VCaP (cell line): Measurements from ENCODE around the gene CD72.
A peak's percentile ranks its signal among the peaks of the same experiment; 100 is the strongest.
"Not testable (repeated sequence)": the region's sequence is repeated elsewhere in the genome, so short reads cannot be mapped to it uniquely, and the experiment has no call there.

ENCODE experiments used
- H3K27ac ChIP-seq: fragments of 450-650 bp; 2 replicates; pipeline ENCODE4 v1.5.1; 2017
- TF ChIP-seq, protein P1 (sequence below): fragments of 450-650 bp; conservative IDR thresholded peaks from 2 replicates; pipeline ENCODE4 v1.5.1; 2017; ENCODE audit warnings: mild to moderate bottlenecking, moderate library complexity

CD72 gene

GRCh38 chr9:35603986-35604577 is 14.1 kb downstream of the CD72 start:
- peak overlapping the region; percentile 92 for H3K27ac ChIP-seq
- TF ChIP-seq, protein P1, sequence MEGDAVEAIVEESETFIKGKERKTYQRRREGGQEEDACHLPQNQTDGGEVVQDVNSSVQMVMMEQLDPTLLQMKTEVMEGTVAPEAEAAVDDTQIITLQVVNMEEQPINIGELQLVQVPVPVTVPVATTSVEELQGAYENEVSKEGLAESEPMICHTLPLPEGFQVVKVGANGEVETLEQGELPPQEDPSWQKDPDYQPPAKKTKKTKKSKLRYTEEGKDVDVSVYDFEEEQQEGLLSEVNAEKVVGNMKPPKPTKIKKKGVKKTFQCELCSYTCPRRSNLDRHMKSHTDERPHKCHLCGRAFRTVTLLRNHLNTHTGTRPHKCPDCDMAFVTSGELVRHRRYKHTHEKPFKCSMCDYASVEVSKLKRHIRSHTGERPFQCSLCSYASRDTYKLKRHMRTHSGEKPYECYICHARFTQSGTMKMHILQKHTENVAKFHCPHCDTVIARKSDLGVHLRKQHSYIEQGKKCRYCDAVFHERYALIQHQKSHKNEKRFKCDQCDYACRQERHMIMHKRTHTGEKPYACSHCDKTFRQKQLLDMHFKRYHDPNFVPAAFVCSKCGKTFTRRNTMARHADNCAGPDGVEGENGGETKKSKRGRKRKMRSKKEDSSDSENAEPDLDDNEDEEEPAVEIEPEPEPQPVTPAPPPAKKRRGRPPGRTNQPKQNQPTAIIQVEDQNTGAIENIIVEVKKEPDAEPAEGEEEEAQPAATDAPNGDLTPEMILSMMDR: peak; percentile 99

DNA sequence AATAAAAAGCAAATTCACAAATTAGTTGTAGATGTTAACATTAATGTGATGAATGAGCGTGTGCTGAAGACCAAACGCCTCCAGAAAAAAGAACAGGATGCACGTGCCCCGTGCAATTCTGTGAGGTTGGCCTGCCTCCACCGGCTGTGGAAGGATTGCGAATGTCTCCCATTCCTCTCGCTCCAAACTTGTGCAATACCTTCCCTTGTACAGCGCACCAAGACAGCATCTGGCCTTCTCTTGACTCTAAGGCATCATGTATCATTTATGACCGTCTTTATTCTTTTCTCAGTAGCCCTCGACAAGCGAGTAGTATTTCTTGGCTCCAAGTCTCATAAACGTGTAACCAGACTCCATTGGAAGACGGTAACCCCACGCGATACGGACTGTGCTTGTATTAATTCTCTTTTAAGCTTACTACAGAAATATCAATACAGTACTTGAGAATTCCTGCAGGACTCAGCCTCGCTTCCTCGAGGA is 14.7 kb downstream of the CD72 start:
- TF ChIP-seq, protein P1: no peak
- H3K27ac ChIP-seq: peak overlapping the region; percentile 92

GRCh38 chr9:35599763-35600604 is 18.2 kb downstream of the CD72 start:
- H3K27ac ChIP-seq: no peak overlapping the region

DNA sequence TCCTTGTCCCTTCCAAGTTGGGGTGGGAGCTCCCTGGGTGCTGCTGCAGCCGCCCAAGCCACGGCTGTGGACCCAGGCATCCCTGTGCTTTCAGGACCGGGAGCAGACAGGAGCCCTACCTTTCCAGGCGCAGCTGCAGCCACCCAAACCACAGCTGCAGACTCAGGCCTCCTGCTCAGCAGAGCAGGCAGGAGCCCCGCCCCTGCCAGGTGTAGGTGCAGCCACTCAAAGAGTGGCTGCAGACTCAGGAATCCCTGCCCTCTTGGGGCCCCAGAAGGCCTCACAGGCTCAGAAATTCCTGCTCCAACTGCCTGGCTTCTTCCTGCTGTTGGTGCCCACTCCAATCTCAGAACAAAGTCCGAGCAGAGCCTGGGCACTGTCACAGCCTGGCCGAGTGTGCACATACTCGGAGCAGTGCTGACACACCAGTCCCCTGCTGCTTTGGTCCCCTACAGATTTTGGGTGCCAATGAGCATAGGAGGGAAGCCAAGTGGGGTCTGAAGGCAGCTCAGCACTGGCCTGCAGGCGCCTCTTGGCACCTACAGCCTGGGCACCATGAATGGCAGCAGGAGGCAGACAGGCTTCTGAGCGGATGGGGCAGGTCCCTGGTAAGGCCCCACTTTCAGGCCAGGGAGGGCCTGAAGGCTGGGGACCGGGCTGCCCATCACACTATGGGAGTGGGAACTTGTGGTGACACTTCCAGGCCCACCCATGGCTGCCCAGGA is 19.2 kb downstream of the CD72 start:
- H3K27ac ChIP-seq: no peak overlapping the region
- TF ChIP-seq, protein P1: no peak

More at GRCh38 chr9:35599763-35600604, 18.2 kb downstream of the CD72 start:
- TF ChIP-seq, protein P1: 0 out of 2 replicates have a peak, but pooled peaks have one; percentile 4

GRCh38 chr9:35596907-35597306 is 21.3 kb downstream of the CD72 start:
- H3K27ac ChIP-seq: not testable (repeated sequence)

GRCh38 chr9:35594471-35594870 is 23.7 kb downstream of the CD72 start:
- TF ChIP-seq, protein P1: no peak
- no peak overlapping the region for H3K27ac ChIP-seq

- no peak overlapping the region for H3K27ac ChIP-seq
- TF ChIP-seq, protein P1: no peak
Observed at GRCh38 chr9:35593581-35593980, 24.6 kb downstream of the CD72 start.

DNA sequence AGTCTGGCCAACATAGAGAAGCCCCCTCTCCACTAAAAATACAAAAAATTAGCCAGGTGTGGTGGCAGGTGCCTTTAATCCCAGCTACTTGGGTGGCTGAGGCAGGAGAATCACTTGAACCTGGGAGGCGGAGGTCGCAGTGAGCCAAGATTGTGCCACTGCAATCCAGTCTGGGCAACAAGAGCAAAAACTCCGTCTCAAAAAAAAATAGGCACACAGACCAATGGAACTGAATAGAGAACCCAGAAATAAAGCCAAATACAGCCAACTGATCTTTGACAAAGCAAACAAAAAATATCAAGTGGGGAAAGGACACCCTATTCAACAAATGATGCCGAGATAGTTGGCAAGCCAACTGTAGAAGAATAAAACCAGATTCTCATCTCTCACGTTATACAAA is 29.7 kb downstream of the CD72 start:
- not testable (repeated sequence) for H3K27ac ChIP-seq

- not testable (repeated sequence) for H3K27ac ChIP-seq
Observed at GRCh38 chr9:35584681-35585080, 33.5 kb downstream of the CD72 start.

DNA sequence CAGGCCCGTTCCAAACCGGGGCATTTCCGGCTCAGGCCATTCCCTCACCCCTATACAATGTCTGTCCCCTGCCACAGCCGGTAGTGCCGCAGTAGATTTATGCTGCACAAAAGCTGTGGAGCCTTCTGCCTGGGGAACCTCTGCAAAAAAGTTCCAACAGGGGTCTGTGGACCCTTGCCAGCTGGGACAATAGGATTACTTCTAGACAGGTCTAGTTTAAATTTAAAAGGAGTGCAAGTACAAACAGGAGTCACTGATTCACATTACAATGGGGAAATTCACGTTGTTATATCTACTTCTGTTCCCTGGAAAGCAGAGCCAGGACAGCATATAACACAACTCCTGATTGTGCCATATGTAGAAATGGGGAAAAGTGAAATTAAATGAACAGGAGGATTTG is 34.7 kb downstream of the CD72 start:
- not testable (repeated sequence) for H3K27ac ChIP-seq

GRCh38 chr9:35579659-35580227 is 38.5 kb downstream of the CD72 start:
- not testable (repeated sequence) for H3K27ac ChIP-seq
